CD14-positive monocyte (primary cell): ENCODE results near the gene DENND1B. TPM values are rescaled to one million over a fixed set of nuclear protein-coding genes. Genes with fewer than 3 reads are reported as not detected.

Experiments used
- DNase-seq, 3 donors: peaks; one replicate each; pipeline ENCODE4 v3.0.0-alpha.2; 2011 to 2022
- H2AFZ ChIP-seq: 2 replicates; pipeline ENCODE4 v1.6.0; 2012; ENCODE audit warnings: mild to moderate bottlenecking, low read depth, low read length, inconsistent platforms; ENCODE audit not compliant: insufficient read depth, poor library complexity, severe bottlenecking
- H3K27ac ChIP-seq, 2 donors: 1 replicate in 1 of 2; 2 replicates in 1 of 2; pipeline ENCODE4 v1.5.1; 2012 to 2013; ENCODE audit warnings: low read length in 2 of 2, control low read depth in 1 of 2, inconsistent platforms in 1 of 2, low read depth in 1 of 2, mild to moderate bottlenecking in 1 of 2
- H3K27me3 ChIP-seq, 2 donors: one replicate each; pipeline versions ENCODE4 v1.6.0 to v1.6.1; 2011 to 2013; ENCODE audit warnings: low read length in 2 of 2; ENCODE audit not compliant: control insufficient read depth in 2 of 2, insufficient read depth in 2 of 2
- H3K36me3 ChIP-seq, 2 donors: replicated peaks in 1 of 2; 1 replicate in 1 of 2; 2 replicates in 1 of 2; pipeline versions ENCODE4 v1.5.1 to v1.6.1; 2012 to 2013; ENCODE audit warnings: low read length in 2 of 2, control low read depth in 1 of 2, inconsistent platforms in 1 of 2, mild to moderate bottlenecking in 1 of 2; ENCODE audit not compliant: insufficient read depth in 2 of 2, control insufficient read depth in 1 of 2
- H3K4me1 ChIP-seq, 2 donors: 1 replicate in 1 of 2; 2 replicates in 1 of 2; pipeline versions ENCODE4 v1.5.1 to v1.6.1; 2012 to 2013; ENCODE audit warnings: low read length in 2 of 2, control low read depth in 1 of 2, inconsistent platforms in 1 of 2, mild to moderate bottlenecking in 1 of 2, moderate library complexity in 1 of 2; ENCODE audit not compliant: insufficient read depth in 2 of 2, control insufficient read depth in 1 of 2
- H3K4me2 ChIP-seq: replicated peaks from 2 replicates; pipeline ENCODE3; 2012; ENCODE audit warnings: low read length, moderate library complexity, mild to moderate bottlenecking; ENCODE audit not compliant: poor library complexity, severe bottlenecking; ENCODE audit errors: extremely low read depth
- H3K4me3 ChIP-seq, 3 experiments: fragments of 200-600 bp in 1 of 3; sonication (generic) in 1 of 3; replicated peaks in 1 of 3; 1 replicate in 2 of 3; 2 replicates in 1 of 3; pipeline ENCODE4 v1.5.1; 2011 to 2013; ENCODE audit warnings: low read length in 3 of 3, mild to moderate bottlenecking in 3 of 3, control low read depth in 2 of 3, low read depth in 2 of 3, inconsistent platforms in 1 of 3, moderate library complexity in 1 of 3
- H3K79me2 ChIP-seq: 2 replicates; pipeline ENCODE4 v1.6.0; 2012; ENCODE audit warnings: mild to moderate bottlenecking, control low read depth, inconsistent platforms, low read length, moderate library complexity; ENCODE audit not compliant: insufficient read depth
- H3K9ac ChIP-seq: 2 replicates; pipeline ENCODE4 v1.6.0; 2017; ENCODE audit warnings: low read length, mild to moderate bottlenecking; ENCODE audit not compliant: insufficient read depth, poor library complexity, severe bottlenecking
- H3K9me3 ChIP-seq, 2 donors: replicated peaks in 1 of 2; 1 replicate in 1 of 2; 2 replicates in 1 of 2; pipeline versions ENCODE4 v1.5.1 to v1.6.1; 2012 to 2013; ENCODE audit warnings: low read length in 2 of 2, control low read depth in 1 of 2; ENCODE audit not compliant: control insufficient read depth in 1 of 2, insufficient read depth in 1 of 2
- H4K20me1 ChIP-seq: 2 replicates; pipeline ENCODE4 v1.6.0; 2012; ENCODE audit warnings: mild to moderate bottlenecking, low read length, control low read depth, moderate library complexity; ENCODE audit not compliant: insufficient read depth
- H3K27ac Mint-ChIP-seq, 7 donors: one replicate each; pipeline ENCODE4 v1.8.0; 2020; ENCODE audit warnings: mild to moderate bottlenecking in 7 of 7, mixed read lengths in 7 of 7, moderate library complexity in 6 of 7, inconsistent platforms in 2 of 7
- H3K27me3 Mint-ChIP-seq, 3 donors: one replicate each; pipeline ENCODE4 v1.8.0; 2021 to 2022; ENCODE audit warnings: low read depth in 3 of 3, mild to moderate bottlenecking in 3 of 3, mixed read lengths in 3 of 3, moderate library complexity in 3 of 3, inconsistent platforms in 1 of 3
- H3K36me3 Mint-ChIP-seq, 2 donors: one replicate each; pipeline ENCODE4 v1.8.0; 2020; ENCODE audit warnings: mixed read lengths in 2 of 2, inconsistent platforms in 1 of 2, mild to moderate bottlenecking in 1 of 2
- H3K4me1 Mint-ChIP-seq: one replicate; pipeline ENCODE4 v1.8.0; 2020; ENCODE audit warnings: mild to moderate bottlenecking, mixed read lengths
- H3K4me3 Mint-ChIP-seq, 2 donors: one replicate each; pipeline ENCODE4 v1.8.0; 2020; ENCODE audit warnings: mild to moderate bottlenecking in 2 of 2, mixed read lengths in 2 of 2, moderate library complexity in 1 of 2
- H3K9me3 Mint-ChIP-seq, 7 donors: one replicate each; pipeline ENCODE4 v1.8.0; 2020 to 2022; ENCODE audit warnings: mixed read lengths in 7 of 7, mild to moderate bottlenecking in 6 of 7, moderate library complexity in 6 of 7, inconsistent platforms in 2 of 7
- CTCF ChIP-seq: fragments of 200-600 bp; IDR thresholded peaks from one replicate; pipeline ENCODE4 v1.8.0; 2022; ENCODE audit warnings: antibody characterized with exemption, mild to moderate bottlenecking
- WGBS: methylation state at CpG from one replicate; pipeline ENCODE4 v1.1.5; 2013; ENCODE audit warnings: missing lambda C conversion rate; ENCODE audit not compliant: insufficient coverage; 5-methylcytosine and 5-hydroxymethylcytosine counted together
- intact Hi-C, 2 donors: fragments of 100-400 bp; cut with micrococcal nuclease; formaldehyde crosslinking; loops; one replicate each; pipeline versions ENCODE4 v1.15.0 to v1.15.1; 2023
- polyA plus RNA-seq, 3 donors: library from polyadenylated mRNA; depleted of rRNA in 1 of 3; unstranded in 2 of 3; stranded (reverse) in 1 of 3; fragments of 300-500 nt in 2 of 3; fragments of >200 nt in 1 of 3; fragmentation: Illumina TruSeq in 2 of 3; gene quantifications; 1 replicate in 2 of 3; 2 replicates in 1 of 3; pipeline ENCODE4 v1.2.3, GENCODE V29; 2012 to 2021

DENND1B gene
- polyA plus RNA-seq, 3 donors = 3.0 to 8.2 (median 5.7) TPM

- H3K9me3 ChIP-seq = no peaks in the 10 kb centered on the region
- H4K20me1 ChIP-seq = no peaks in the 10 kb centered on the region
- H3K4me1 ChIP-seq = no peaks in the 10 kb centered on the region
- H3K27me3 Mint-ChIP-seq = no peaks in the 10 kb centered on the region
- peaks cover 3 to 15% of the 10 kb centered on the region in 2 donors for H3K36me3 ChIP-seq
- no peaks in the 10 kb centered on the region for H3K27me3 ChIP-seq
- no peak overlapping the region for H3K9ac ChIP-seq
- H3K79me2 ChIP-seq = no peaks in the 10 kb centered on the region
- no peak overlapping the region for H3K4me3 Mint-ChIP-seq
- TF ChIP-seq CTCF = no peak
- H3K4me3 ChIP-seq = no peak overlapping the region
- no peak overlapping the region for H3K27ac ChIP-seq
- H3K4me1 Mint-ChIP-seq = no peaks in the 10 kb centered on the region
- intact Hi-C loops = no loop called here
- no CpG with 5 or more reads among the region's 1 CpG for WGBS
- H3K27ac Mint-ChIP-seq = no peak overlapping the region
- no peak overlapping the region for H3K4me2 ChIP-seq
- no peak for DNase-seq
- H2AFZ ChIP-seq = no peak overlapping the region
- peaks cover 14 to 21% of the 10 kb centered on the region in 2 donors for H3K36me3 Mint-ChIP-seq
- no peaks in the 10 kb centered on the region for H3K9me3 Mint-ChIP-seq
Measured at GRCh38 chr1:197598935-197599334, 176.3 kb downstream of the DENND1B start.

GRCh38 chr1:197595304-197595904 is 179.9 kb downstream of the DENND1B start:
- DNase-seq = no peak
- H3K27me3 ChIP-seq = no peaks in the 10 kb centered on the region
- no peak for TF ChIP-seq CTCF
- H3K9me3 ChIP-seq = no peaks in the 10 kb centered on the region
- no peaks in the 10 kb centered on the region for H4K20me1 ChIP-seq
- H3K27ac ChIP-seq = no peak overlapping the region
- H3K4me3 Mint-ChIP-seq = no peak overlapping the region
- H3K27me3 Mint-ChIP-seq = no peaks in the 10 kb centered on the region
- 94% methylated on average over 2 of the region's 5 CpGs for WGBS
- H3K4me3 ChIP-seq = no peak overlapping the region
- intact Hi-C loops = no loop called here
- peaks cover 3 to 18% of the 10 kb centered on the region in 2 donors for H3K36me3 ChIP-seq
- peaks cover 27 to 34% of the 10 kb centered on the region in 2 donors for H3K36me3 Mint-ChIP-seq
- H2AFZ ChIP-seq = no peak overlapping the region
- no peak overlapping the region for H3K4me2 ChIP-seq
- no peak overlapping the region for H3K27ac Mint-ChIP-seq
- H3K4me1 ChIP-seq = no peaks in the 10 kb centered on the region
- no peaks in the 10 kb centered on the region for H3K79me2 ChIP-seq
- no peak overlapping the region for H3K9ac ChIP-seq
- H3K4me1 Mint-ChIP-seq = no peaks in the 10 kb centered on the region
- H3K9me3 Mint-ChIP-seq = no peaks in the 10 kb centered on the region
